HG03139 (cell line): ENCODE results near the gene KAZALD1.
A peak's percentile ranks its signal among the peaks of the same experiment; 100 is the strongest.

Experiments used
- ATAC-seq: cut with Tn5 transposase; IDR thresholded peaks from one replicate; pipeline ENCODE4 v1.9.1; 2021; ENCODE audit not compliant: unreplicated experiment

KAZALD1 gene

GRCh38 chr10:101094121-101094879, 32.5 kb downstream of the KAZALD1 start:
- ATAC-seq = no peak

- no peak for ATAC-seq
Measured at GRCh38 chr10:101095004-101095403, 33.2 kb downstream of the KAZALD1 start.

GRCh38 chr10:101095550-101096213, 33.9 kb downstream of the KAZALD1 start:
- peak; percentile 54 for ATAC-seq

GRCh38 chr10:101096378-101096777, 34.6 kb downstream of the KAZALD1 start:
- no peak for ATAC-seq

- ATAC-seq = no peak
Measured at GRCh38 chr10:101097881-101098280, 36.1 kb downstream of the KAZALD1 start.

GRCh38 chr10:101099901-101100300, 38.1 kb downstream of the KAZALD1 start:
- ATAC-seq = no peak

- no peak for ATAC-seq
Measured at GRCh38 chr10:101101372-101101881, 39.6 kb downstream of the KAZALD1 start.

- ATAC-seq = no peak
Measured at GRCh38 chr10:101103430-101103829, 41.6 kb downstream of the KAZALD1 start.

GRCh38 chr10:101106351-101106750, 44.6 kb downstream of the KAZALD1 start:
- no peak for ATAC-seq

- no peak for ATAC-seq
Measured at GRCh38 chr10:101107771-101108170, 46.0 kb downstream of the KAZALD1 start.

GRCh38 chr10:101110856-101111523, 49.2 kb downstream of the KAZALD1 start:
- no peak for ATAC-seq

GRCh38 chr10:101111547-101111946, 49.8 kb downstream of the KAZALD1 start:
- no peak for ATAC-seq

GRCh38 chr10:101112799-101113594, 51.2 kb downstream of the KAZALD1 start:
- ATAC-seq = no peak

- ATAC-seq = no peak
Measured at GRCh38 chr10:101113890-101114403, 52.2 kb downstream of the KAZALD1 start.

GRCh38 chr10:101114646-101115045, 52.9 kb downstream of the KAZALD1 start:
- ATAC-seq = no peak
